OCI-M2 (cell line): ENCODE measurements around the gene GRM5.
"Not testable (repeated sequence)": the region's sequence is repeated elsewhere in the genome, so short reads cannot be mapped to it uniquely, and the experiment has no call there.

ENCODE experiments used
- DNase-seq: peaks from one replicate; lab custom pipeline; 2025; ENCODE audit not compliant: unreplicated experiment; lab: John Stamatoyannopoulos, UW

Gene GRM5

DNA sequence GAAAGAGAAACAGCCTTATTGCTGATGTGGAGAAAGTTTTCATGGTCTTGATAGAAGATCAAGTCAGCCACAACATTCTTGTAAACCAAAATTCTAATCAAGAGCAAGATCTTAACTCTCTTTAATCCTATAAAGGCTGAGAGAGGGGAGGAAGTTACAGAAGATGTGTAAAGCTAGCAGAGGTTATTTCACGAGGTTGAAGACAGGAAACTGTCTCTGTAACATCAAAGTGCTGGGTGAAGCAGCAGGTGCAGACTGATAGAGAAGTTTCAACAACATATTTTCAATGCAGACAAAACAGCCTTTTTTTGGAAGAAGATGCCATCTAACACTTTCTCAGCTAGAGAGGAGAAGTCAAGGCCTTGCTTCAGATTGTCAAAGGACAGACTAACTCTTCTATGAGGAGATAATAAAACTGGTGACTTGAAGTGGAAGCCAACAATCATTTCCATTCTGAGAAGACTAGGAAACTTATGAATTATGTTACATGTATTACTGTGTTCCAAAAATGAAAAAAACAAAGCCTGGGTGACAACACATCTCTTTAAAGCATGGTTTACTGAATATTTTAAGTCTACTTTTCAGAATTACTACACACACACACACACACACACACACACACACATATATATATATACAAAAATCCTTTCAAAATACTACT, 221.9 kb downstream of the GRM5 start:
- not testable (repeated sequence) for DNase-seq

DNA sequence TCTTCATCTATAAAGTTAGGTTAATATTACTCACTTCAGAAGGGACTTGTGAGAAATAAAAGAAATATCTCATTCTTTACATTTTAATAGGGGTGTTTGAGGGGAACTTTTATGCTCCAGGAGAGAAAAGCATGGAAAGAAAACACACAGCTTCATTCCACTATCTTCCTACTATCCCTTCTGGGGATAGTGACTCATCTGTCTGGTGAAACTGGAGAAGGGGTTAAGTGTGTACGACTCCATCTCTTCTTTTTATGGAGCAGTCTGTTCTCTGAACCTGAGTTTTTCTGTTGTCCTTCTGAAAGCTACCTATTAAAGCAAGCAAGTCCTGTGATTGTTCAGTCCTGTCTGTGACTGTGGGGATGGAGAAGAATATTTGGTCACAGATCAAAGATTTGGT, 227.6 kb downstream of the GRM5 start:
- DNase-seq = not testable (repeated sequence)

DNA sequence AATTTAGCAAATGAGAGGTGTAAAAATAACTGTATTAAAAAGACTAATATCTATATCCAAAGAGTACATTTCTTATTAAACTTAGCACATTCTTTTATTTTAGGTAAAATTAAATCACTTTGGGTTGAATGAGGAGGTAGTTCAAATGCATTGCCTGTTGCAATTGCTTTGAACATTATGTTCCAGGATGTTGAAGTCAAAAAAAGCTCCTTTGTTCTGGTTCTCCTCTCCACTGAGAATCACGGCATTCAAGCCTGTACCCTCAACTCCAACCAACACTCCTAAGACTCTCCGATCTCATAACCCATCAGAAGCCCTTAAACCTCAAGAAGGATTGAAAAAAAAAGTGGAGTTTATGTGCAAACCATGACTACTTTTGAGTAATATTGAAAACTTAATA, 230.1 kb downstream of the GRM5 start:
- DNase-seq = not testable (repeated sequence)

DNA sequence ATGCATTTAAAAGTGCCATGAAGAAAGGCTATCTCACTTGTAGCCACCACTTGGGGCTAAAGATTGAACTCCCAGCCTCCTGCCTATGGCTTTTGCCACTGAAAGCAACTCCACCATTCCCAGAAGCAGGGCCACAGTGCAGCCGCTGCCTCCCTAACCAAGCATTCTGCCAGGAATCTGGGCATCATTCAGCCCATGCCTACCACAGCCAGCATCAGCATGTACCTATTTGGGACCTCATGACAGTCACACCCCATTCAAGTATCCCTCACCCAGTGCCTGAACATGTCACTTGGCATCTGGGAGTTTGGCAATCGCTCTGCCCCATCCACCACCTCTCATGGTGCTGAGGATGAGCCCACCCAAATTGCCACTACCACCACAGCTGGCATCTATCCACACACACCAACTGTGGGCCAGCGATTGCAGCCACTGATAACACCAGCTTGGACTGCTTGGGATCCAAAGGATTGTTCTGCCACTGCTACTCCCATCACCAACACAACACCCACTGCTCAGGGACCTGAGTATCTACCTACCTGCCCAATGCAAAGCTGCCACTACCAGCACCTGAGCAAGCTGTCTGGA, 234.4 kb downstream of the GRM5 start:
- no peak for DNase-seq

DNA sequence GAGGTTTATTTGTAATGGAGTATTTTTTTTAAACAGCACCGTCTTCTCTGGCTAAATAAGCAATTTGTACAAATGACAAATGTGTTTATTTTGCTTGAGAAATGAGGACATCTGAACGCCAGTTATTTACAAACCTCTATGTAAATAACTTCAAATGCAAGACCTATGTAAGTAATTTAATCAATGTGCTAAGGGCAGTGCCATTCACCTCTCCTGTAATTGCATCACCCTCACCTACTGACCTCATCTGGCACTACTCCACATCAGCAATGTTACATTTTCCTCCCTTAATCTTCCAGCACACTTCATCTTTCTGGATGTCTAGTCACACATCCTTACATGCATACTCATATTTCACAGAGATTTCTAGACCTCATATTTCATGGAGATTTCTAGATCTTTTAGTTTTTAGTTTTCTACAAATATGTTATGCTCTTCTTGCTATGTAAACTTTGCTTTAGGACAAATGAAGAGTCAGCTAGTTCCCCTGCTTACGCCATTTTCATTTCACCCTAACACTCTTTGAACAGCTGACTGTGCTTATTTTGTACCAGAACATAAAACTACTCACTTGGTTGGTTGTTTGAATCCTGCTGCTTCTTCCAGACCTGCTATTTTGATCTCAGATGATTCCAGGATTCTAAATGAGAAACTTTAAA, 238.6 kb downstream of the GRM5 start:
- DNase-seq = no peak

DNA sequence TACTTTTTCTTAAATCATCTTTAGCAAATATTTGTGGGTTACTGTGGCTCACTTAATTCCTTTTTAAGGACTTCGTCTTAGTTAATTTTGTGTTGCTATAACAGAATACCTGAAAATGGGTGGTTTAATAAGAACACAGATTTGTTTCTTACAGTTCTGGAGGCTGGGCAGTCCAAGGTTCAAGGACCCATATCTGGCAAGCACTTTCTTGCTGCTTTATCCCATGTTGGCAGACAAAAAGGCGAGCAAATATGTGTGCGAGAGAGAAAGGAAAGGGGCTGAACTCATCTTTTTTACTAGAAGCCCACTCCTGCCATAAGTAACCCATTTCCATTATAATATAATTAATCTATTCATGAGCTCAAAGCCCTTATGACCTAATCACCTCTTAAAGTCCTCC, 246.2 kb downstream of the GRM5 start:
- DNase-seq = no peak

DNA sequence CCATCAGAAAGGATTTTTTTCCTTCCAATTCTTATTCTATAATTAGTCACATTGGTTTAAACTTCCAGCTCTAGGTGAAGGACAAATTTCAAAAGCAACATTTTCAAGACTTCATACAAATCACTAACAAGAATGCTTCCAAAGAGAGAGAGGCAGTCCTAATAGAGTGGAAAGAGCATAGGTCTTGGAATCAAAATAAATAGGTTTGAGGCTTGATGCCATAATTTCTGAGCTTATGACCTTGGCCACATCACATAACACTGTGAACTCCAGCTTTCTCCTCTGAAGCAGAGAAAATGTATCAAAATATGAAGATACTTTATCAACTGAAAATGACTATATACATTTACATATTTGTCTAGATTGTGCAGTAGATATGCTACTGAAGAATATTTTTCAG, 246.8 kb downstream of the GRM5 start:
- DNase-seq = no peak

DNA sequence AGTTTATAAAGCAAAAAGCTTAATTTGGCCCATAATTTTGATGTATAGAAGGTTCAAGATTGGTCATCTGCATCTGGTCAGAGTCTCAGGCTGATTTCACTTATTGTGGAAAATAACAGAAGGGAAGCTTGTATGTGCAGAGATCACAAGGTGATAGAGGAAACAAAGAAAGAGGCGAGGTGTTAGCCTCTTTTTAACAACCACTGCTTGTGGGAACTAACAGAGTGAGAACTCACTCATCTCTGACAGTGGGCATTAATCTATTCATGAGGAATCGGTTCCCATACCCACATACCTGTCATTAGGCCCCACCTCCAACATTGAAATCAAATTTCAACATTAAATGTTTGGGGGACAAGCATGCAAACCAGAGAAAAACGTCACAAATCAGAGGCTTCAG, 250.3 kb downstream of the GRM5 start:
- DNase-seq = no peak

DNA sequence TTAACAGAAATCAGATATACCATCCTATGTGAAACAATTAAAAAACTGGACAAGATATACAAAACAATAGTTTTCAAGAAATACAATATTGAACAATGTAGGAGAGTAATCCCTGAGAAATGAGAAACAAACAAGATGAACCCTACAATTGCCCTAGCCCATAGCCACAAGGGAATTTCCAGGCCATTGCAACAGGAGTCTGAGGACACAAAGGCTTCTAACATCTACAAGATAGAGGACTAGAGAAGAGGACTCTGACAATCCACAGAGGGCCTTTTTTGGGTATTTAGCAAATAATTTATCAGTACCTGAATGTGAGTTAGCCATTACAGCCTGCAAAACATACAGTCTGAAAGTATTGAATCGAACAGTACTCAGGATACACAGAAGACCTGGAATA, 251.7 kb downstream of the GRM5 start:
- no peak for DNase-seq

DNA sequence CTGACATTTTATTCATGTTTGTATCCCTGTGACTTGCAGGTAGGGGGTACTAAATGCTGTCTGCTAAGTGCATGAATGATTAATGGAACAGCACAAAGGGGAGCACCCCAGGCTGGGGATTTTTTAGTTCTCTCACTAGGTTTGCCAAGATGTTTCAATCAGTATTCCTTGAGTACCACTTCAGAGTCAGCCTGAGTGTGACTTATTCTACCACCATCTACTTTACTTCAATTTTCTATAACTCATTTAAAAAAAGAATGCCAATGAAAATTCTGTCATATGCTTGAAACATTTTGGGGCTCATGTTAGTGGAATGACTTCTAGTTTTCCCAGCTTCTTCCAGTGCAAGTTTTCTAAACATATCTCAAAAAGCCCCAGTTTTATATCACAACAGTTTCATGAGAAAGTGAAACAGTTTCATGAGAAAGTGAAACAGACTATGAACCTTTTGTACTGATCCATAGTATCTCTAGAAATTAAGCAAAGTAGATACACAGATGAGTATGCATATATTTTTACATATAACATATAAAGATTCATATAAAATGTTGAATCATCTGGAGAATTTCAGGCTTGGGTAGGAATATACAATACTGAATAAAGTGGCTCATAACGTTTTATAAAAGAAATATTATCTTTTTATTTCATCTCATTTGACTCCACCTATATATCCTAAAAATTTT, 252.4 kb downstream of the GRM5 start:
- no peak for DNase-seq

DNA sequence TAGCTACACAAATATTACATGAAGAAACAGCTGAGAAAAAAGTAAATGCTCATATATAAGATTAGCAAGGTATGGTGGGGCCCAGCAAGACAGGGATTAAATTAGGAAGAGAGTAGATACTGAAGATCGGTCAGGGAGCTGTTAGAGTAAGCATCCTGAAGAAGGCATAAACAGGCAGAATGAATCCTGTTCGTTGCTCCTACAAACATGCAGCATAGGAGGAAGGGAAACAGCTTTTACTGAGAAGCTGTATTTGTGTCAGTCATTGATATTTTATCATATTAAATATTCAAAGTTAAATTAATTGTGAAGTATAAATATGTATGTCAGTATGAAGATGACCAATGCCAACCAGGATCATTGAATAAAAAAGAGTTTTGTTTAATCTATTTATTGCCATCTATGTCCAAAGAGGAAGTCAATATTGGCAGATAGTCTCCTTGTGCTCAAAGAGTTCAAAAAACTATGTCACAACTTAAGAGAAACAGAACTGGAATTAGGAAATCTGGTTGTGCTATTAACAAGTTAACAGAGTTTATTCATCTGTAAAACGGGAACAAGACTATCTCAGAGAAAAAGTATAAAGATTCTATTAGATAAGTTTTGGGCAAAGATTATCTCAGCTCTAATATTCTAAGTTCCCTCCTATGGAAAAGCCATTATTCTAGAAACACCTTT, 255.2 kb downstream of the GRM5 start:
- DNase-seq = no peak

DNA sequence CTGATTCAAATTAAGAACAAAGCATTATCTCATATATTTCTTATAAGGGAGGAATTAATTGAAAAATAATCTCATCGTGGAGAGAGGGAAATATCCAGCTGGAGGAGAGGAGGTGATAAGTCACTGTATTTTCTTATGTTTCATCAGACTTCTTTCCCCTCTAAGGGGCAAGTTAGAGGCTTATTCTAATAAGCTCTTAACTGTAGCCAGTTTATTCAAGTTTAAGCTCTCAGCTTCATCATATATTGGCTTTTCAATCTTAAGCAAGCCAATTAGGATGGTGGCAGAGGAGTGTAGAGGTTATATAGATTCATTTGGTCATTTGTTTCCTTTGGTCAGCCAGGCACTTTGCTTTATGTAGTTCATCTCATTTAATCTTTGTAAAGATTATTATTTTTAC, 256.7 kb downstream of the GRM5 start:
- no peak for DNase-seq

DNA sequence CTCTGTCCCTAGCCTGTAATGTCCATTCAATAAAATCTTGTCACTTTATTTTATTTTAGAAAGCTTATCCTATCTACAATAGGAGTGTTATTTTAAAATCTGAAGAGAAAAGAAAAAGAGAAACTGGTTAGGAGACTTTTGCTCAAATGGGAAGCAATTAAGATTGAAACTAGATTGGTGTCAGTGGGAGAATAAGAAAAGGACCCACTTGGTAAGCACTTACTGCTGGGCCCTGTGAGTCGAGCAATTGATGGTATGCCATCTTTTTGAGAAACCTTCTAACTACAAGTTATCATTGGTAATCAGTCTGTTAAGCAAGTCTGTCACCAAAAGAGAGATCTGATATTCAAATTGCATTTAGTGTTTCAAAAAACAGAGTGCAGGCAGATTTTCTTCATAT, 258.4 kb downstream of the GRM5 start:
- no peak for DNase-seq

DNA sequence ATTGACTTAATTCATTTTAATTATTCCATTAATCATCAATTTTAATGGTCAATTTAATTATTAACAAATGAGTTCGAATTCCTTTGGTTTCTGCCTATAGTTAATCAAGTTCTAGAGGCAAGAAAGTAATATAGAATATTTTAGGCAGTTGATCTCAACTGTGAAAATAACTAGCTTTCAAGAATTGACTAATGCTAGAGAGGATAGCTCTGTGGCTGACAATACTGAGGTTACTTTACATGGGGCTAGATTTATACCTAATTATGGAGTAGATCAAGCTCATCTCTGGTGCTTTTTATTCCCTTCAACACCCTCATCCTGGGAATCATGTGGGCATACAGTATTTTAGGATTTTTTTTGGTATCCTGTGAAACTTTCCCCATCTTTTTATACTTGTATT, 259.4 kb downstream of the GRM5 start:
- DNase-seq = no peak

DNA sequence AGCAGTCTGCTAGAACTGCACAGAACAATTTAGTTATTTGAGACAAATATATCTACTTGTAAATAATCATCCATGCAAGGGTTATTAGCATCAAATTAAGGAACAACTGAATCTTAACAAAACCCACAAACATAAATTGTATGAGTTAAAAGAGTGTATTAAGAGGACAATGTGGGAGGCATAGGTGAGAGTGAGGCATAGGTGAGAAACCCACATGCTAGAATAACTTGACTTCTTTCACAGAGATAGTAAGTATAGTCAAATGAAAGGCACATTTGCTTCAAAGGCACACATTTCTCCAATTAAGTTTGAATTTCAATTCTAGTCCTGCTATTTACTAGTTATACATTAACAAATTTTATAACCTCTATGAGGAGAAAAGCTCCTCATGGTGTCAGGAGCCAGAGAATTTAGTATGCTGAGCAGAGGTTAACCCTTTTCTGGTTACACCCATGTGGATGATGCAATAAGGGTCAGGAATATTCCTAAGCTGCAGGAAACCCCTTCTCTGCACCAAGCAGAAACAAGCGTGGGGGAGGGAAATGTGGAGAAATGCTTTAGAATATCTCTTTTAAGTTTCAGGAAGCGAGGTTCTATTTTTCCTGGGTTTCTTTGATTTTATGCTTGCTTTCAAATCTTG, 264.2 kb downstream of the GRM5 start:
- no peak for DNase-seq

DNA sequence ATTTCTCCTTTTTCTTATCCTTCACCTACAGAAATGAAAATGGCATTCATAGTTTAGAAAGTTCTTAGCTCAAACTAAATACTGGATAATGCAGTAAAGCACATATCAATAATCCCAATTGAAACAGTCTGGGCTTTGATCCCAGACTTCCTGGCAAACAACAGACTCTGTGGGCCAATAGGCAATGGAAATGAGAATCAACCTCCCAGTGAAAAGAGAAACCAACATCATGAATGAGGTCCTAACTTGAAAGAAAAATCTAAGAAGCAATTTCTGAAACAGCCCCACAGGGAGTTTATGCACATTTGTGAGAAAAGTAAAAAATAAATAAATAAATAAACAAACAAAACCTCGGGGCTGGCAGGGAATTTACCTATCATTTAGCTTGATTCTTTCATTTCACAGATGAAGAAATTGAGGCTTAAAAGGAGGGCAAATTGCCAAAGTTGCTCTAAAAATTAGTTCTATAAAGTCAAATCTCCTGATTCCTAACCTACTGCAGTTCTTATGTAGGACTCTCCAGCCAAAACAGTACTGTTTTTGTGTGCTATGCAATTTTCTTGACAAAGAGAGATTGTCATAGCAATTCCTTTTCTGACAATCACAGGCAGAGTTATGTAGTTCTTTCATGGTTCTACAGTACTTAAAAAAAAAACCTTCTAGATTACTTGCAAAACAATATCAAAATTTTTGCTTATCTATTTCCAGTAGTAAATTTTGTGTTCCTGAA, 265.8 kb downstream of the GRM5 start:
- no peak for DNase-seq

DNA sequence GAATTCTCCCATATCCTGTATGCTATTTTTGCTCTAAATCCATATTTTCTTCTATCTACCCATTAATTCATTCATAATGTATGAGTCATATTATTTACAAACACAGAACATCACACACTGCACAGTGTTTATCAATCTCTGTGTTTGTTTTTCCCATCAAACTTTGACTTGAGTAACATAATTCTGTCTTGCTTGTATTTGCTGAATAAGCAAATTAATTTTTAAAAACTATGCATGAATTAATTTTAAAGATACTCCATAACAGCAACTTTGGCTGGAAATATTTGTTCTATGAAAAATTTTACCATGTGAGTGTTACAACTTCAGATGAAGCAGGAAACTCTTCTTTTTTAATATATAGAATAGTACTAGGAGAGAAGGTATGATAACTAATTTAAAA, 275.6 kb downstream of the GRM5 start:
- DNase-seq = no peak

DNA sequence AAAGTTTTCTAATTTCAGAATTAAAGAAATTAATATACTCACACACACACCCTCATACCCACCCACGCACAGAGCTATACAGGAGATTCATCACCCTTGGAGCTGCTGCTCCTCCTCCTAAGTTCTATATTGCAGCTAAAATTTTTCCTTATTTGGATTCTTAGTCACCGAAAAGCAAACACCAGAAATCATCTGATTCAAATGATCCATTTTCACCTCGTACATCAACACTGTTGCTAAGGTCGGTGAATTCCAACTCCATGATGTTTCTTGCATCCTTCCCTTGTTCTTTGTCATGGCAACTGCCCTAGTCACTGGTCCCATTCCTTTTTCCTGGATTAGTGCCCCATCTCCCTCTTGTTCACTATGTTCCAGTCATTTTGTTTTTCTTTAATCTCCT, 286.2 kb downstream of the GRM5 start:
- no peak for DNase-seq

DNA sequence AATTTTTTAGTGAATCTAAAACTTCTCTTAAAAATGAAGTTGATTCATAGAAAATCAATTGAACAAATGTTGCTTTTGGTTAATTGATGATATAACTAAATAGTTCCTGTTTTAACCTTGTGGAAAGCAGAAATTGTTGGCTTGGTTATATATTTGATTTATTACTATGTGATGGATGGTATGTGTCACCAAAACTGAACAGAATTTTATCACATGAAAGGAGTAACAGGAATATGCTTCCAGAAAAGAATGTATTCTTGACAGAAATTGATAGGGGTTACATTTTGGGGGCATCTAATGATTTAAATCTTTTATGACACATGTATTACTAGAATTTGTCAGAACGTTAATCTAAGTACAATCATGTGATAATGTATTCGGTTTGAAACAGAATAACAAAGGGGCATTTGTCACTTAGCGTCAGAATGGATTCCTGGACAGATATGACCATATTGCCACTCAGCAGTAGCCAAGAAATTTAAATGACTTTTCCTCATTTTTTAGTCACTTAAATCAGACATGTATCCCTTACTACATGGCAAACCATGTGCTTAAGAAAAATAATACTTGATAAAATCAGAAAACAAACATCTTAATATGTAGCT, 295.2 kb downstream of the GRM5 start:
- no peak for DNase-seq

DNA sequence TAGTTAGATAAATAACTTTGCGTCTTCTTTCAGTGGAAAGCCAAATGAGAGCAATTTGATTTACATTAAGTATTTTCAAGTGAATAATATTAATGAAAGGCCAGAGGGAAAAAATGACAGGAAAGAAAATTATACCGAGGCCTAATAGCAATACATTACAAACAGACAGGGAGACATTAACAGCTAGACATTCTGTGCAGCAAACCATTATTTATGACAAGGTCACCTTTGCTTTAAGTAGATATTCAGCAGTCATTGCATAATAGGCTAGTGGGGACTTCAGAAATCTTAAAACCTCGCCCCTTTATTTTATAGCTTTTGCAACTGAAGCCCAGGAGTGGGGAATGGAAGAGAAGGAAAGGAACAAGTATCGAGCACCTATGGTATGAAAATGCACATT, 321.6 kb downstream of the GRM5 start:
- DNase-seq = no peak
